HG02840 (cell line): ENCODE measurements around the gene ZNF710.
"Not testable (repeated sequence)": the region's sequence is repeated elsewhere in the genome, so short reads cannot be mapped to it uniquely, and the experiment has no call there.

Source experiments
- ATAC-seq: cut with Tn5 transposase; IDR thresholded peaks from one replicate; pipeline ENCODE4 v1.9.1; 2021; ENCODE audit warnings: mild to moderate bottlenecking, moderate library complexity, moderate number of reproducible peaks; ENCODE audit not compliant: unreplicated experiment, low FRiP score

The ZNF710 gene, protein sequence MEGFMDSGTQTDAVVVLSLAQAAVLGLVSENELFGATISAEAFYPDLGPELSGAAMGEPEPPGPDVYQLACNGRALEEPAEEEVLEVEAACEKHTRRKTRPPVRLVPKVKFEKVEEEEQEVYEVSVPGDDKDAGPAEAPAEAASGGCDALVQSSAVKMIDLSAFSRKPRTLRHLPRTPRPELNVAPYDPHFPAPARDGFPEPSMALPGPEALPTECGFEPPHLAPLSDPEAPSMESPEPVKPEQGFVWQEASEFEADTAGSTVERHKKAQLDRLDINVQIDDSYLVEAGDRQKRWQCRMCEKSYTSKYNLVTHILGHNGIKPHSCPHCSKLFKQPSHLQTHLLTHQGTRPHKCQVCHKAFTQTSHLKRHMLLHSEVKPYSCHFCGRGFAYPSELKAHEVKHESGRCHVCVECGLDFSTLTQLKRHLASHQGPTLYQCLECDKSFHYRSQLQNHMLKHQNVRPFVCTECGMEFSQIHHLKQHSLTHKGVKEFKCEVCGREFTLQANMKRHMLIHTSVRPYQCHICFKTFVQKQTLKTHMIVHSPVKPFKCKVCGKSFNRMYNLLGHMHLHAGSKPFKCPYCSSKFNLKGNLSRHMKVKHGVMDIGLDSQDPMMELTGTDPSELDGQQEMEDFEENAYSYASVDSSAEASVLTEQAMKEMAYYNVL

DNA sequence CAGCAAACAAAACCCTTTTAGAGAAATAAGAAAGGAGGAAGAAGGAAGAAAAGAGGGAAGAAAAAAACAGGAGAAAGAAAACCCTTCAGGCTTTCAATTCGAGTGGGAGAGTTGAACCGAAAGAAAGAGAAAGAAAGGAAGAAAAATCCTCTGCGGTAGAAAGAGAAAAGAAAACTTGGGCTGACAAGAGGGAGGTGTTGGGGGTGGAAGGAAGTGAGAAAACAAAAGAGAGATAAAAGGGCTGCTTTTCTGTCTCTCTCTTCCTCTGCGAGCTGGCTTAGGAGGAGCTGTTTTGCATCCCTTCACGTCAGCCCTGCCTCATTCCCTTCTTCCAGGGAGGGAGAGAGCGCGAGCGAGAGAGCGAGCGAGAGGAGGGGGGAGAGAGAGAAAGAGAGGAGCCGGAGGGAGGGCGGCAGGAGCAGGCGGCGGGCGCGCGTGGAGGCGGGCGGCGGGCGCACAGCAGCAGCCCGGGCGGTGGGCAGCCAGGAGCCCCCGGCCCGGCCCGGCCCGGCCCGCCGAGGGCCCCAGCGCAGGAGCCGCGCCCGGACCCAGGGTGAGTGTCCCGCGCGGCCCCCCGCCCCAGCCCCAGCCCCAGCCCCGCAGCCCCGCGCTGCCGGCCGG is at the start of gene ZNF710:
ZNF710 (plus strand) TSS at position 263 of the 621 bp plus-strand sequence. CDS start 65,814 bp downstream, outside the sequence.
- no peak for ATAC-seq

DNA sequence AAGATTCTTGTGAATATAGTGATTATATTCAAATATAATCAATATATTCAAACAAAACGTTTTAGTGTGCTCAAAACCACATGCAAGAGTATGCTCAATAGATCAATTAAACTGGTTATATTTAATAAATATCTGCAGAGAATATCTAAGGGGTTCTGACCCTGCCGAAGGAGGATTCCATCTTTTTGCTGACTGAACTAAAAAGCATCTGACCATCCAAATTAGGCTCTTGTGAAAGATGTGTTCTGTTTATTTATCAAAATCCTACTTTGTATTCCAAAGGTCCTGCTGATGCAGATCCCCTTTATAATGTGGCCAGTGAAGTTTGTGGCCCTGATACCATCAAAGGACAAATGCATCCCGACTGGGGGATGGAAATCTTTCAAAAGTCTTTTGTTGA is 46.6 kb upstream of the ZNF710 start:
- ATAC-seq, result no peak

DNA sequence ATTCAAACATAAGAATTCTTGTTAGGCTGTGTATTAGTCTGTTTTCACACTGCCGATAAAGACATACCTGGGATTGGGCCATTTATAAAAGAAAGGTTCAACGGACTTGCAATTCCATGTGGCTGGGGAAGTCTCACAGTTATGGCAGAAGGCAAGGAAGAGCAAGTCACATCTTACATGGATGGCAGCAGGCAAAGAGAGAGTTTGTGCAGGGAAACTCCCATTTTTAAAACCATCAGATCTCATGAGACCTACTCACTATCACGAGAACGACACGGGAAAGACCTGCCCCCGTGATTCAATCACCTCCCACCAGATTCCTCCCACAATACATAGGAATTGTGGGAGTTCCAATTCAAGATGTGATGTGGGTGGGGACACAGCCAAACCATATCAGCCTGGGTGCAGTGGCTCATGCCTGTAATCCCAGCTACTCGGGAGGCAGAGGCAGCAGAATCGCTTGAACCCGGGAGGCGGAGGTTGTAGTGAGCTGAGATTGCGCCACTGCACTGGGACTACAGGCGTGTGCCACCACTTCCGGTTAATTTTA is 45.6 kb upstream of the ZNF710 start:
- not testable (repeated sequence) for ATAC-seq

DNA sequence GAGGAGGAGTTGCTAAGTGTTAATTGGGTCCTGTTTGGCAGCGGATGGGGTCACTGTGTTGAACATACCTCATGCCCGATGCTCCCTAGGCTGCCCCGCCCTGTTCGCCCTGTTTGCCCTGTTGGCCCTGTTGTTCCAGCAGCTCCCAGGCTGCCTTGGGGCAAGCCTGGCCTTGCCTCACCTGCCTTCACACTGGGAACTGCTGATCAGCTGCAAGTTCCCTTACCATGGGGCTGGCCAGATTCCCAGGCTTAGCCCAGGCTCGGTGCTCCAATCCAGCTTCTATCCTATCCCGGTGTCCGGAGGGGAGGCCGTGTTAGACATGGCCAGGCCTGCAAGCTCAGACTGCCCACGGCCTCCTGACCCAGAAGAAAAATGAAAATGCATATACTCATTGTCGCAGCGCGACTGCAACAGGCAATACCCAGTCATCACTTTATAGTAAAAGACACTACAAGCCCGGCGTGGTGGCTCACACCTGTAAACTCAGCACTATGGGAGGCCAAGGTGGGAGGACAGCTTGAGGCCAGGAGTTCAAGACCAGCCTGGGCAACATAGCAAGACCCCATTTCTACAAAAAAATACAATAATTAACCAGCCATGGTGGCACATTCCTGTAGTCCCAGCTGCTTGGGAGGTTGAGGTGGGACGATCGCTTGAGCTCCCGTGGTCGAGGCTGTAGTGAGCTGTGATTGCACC is 42.9 kb upstream of the ZNF710 start:
- ATAC-seq, result no peak

DNA sequence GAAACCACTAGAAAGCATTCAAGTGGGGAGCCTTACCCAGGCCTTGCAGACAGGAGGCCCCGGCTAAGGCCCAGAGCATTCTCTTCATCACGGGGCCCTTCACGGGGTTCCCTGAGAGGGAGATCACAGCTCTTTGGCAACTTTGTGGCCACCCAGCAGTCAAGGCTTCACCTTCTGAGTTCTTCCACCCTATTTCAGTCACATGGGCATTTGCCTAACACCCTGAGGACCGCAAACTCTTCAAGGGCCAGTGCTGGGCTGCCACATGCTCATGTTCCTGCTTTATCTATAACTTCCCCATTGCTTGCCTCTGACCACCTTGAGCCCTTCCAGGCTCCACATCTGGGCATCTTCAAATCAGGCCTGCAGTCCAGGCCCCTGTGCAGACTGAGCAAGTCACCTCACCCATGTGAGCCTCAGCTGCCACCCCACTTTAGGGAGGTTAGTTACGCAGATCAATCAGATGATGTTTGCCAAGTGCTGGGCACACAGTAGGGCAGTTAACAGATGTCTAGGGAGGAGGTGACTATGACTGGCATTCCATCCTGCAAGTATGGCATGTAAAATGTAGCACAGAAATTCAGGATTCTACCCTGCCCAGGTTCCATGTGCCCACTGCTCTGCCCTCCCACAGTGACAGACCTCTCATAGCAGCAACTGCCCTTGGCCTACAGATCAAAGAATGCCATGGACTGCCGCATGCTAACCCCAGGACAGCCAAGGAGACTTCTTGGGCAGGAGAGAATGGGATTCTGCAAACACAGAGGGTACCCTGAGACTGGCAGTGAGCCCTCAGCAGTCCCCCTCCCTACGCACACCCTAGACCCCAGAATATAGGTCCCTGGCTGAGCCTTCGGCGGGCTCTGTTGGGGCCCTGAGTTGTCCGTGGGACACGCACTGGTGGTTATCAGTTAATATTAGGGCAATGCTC is 37.6 kb upstream of the ZNF710 start:
- no peak for ATAC-seq

DNA sequence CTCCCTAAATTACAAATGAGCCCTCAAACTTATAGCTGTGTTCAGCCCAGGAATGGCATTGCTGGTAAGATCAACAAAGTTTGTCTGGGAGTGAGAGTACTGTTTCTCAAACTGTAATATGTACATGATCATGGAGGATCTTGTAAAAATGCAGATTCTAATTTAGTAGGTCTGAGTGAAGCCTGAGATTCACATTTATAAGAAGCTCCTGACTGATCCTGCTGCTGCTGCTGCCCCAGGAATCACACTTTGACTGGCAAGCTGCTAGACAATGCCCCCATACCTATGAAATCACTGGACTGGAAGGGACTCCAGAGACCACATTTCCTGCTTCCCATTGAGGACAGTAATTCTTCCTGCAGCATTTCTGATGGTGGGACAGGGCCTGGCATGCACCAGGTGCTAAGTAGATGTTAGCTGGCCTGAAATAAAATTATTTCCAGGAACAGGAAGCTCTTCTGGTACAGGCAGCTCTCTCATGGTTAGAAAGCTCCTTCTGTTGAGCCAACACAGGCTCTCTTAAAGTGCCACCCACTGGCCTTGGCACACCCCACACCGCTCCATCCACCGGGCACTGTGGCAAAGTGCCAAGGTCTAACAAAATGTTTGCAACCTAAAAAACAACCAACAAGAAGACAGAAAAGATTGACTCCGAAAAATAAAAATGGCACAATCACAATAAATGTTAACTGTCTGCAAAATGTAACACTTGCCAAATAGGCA is 36.7 kb upstream of the ZNF710 start:
- ATAC-seq, result no peak

DNA sequence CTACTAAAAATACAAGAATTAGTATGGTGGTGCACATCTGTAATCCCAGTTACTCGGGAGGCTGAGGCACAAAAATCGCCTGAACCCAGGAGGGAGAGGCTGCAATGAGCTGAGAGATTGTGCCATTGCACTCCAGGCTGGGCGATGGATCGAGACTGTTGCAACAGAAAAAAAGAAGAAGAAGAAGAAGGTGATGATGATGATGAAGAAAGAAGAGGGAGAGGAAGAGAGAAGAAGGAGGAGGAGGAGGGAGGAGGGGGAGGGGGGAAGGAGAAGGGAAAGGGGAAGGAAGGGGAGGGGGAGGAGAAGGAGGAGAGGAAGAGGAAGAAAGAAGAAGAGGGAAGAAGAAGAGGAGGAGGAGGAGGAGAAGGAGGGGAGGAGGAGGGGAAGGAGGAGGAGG is 33.2 kb upstream of the ZNF710 start:
- no peak for ATAC-seq

DNA sequence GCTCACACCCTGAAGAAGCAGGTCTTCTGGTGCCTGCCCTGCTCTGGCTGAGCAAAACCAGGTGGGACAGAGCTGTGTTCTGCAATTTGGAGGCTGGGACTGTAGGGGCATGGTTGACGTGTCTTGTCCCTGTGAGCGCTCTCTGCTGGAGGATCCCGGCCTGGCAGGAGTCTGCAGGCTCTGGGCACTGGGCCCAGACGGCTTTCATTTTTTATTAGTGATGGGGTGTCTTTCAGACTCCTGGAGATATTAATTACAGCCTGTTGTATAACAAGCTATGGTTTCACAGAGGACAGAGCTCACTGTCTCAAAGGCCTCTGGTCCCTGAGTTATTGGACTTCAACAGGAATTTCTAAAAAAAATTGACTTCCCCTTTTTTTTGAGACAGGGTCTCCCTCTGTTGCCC is 29.5 kb upstream of the ZNF710 start:
- no peak for ATAC-seq

DNA sequence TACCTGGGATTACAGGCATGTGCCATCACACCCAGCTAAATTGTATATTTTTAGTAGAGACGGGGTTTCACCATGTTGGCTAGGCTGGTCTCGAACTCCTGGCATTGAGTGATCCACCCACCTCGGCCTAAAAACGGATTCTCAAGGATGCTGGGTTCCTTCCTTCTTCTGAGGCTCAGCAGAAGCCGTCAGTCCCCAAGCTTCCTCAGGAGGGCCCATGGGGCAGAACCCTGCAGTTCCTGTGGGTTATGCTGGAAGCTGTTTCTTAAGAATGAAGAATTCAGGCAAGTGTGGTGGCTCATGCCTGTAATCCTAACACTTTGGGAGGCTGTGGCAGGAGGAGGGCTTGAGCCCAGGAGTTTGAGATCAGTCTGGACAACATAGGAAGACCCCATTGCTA is 29.0 kb upstream of the ZNF710 start:
- ATAC-seq, result no peak

DNA sequence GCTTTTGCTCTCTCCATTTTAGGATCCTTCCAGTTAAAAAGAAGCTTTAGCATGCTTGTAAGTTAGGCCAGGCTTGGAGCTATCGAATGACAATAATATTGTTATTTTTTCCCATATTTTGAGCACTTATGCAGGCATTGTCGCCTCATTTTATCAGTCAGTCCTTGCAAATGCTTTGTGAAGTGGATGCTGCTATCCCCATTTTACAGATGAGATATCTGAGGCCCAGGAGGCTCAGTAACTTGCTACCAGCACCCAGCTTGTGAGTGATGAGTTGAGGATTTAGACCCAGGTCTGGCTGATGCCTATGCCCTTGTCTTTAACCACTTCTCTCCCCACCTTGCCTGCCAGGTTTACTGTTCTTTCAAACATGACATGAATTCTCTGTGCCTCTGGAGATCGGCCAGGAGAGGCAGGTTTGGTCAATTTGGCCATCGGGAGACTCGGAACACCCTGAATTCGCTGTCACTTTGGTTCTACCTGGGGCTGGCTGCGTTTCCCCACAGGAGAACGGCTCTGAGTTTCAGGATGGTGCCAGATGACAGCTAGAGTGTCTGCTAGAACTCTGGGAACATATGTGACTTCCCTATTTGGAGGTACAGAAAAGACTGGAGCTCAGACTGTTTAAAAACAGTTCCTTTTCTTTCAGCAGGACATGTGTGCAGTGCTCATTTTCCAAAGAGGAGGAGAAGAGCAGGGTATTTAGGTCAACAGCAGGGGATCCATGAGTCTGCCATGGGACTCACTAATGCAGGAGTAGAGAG is 25.5 kb upstream of the ZNF710 start:
- ATAC-seq, result no peak

DNA sequence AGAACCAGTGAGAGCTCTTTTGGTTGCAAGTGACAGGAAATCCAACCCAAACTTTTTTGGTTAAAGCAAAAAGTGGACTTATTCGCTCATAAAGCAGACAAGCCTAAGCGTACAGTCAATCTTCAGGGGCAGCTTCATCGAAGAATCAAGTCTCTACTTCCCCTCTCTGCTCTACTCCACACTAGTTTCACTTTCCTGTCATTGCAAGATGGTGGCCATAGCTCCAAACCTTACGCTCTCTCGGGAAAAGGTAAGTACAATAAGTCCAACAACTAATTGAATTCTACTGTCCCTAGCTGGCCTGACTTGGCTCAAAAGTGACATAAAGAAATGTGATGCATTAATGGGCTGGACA is 24.9 kb upstream of the ZNF710 start:
- ATAC-seq, result no peak

DNA sequence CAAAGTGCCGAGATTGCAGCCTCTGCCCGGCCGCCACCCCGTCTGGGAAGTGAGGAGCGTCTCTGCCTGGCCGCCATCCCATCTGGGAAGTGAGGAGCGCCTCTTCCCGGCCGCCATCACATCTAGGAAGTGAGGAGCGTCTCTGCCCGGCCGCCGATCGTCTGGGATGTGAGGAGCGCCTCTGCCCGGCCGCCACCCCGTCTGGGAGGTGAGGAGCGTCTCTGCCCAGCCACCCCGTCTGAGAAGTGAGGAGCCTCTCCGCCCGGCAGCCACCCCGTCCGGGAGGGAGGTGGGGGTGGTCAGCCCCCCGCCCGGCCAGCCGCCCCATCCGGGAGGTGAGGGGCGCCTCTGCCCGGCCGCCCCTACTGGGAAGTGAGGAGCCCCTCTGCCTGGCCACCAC is 23.3 kb upstream of the ZNF710 start:
- ATAC-seq, result not testable (repeated sequence)

DNA sequence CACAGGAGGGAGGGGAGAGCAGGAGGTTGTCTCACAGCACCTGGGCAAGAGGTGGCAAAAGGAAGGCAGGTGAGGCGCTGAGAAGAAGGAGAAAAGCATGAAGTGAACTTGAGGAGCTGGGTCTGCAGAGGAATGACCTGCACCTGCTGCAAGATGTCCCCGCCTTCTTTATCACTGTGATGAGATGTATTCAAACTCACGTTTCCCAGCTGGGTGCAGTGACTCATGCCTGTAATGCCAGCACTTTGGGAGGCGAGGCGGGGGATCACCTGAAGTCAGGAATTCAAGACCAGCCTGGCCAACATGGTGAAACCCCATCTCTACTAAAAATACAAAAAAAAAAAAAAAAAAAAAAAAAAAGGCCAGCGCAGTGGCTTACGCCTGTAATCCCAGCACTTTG is 22.2 kb upstream of the ZNF710 start:
- no peak for ATAC-seq

DNA sequence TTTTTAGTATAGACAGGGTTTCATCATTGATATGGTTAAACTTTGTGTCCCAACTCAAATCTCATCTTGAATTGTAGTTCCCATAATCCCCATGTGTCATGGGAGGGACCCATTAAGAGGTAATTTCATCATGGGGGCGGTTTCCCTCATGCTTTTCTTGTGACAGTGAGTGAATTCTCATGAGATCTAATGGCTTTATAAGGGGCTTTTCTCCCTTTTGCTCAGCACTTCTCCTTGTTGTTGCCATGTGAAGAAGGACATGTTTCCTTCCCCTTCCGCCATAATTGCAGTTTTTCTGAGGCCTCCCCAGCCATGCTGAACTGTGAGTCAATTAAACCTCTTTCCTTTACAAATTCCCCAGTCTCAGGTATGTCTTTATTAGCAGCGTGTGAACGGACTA is 20.2 kb upstream of the ZNF710 start:
- no peak for ATAC-seq

DNA sequence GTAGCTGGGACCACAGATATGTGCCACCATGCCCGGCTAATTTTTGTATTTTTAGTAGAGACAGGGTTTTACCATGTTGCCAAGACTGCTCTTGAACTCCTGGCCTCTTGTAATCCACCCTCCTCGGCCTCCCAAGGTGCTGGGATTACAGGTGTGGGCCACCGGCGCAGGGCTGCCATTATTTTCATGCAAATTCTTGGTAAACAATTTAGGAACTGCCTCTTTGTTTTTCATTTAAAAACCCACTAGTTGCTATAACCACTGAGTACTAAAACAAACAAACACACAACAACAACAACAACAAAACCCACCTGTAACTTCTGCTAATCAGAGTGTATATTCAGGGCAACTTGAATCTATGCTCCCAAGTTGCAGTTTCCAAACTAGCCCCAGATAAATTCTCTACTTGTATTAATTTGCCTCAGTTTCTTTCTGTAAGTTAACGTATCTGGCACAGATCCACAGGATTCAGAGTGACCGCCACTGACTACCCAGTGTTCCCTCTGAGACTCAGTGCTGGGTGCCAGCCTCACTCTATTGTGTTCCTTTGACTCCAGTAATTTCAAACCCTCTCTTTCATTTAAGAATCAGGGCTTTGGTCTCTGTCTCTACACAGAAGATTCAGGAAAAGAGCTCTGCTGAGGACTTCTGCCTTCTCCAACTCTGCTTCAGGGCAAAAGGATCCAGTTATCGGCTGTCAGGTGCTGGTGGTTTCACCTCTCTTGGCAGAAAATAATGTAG is 18.6 kb upstream of the ZNF710 start:
- no peak for ATAC-seq

DNA sequence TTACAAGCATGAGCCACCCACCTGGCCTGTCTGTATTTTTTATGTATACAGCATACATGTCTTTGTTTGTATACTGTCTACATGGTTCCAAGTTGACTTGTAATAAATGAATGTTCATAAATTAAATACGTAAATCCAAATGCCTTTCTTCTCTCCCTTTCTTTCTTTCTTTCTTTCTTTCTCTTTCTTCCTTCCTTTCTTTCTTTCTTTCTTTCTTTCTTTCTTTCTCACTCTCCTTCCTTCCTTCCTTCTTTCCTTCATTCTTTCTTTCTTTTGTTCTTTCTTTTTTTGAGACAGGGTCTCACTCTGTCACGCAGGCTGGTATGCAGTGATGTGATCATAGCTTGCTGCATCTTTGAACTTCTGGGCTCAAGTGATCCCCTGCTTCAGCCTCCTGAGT is 17.1 kb upstream of the ZNF710 start:
- ATAC-seq, result no peak

DNA sequence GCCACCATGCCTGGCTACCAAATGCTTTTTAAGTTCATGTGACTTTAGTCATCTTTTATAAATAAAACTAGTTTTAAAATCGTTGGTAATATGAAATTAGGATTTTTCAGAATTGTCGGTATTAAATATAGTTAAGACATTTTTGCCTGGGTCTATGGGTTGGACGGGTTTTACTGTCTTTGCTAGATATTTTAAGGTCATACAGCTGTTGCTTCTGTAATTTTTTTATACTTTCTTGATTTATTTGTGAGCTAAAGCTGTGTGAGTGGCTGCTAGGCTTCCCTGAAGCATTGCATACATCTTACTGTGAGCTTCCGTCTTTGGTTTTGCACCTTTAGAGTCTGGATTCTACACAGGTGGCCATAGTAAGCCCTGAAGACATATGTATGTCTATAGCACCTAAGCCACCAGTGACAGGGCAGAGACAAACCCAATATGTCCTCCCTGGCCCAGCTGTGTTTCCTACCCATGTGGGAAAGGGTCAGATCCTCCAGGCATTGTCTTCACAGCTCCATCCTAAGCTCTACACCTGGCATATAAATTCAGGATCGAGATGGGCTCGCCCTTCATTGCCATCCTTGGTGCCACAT is 16.6 kb upstream of the ZNF710 start:
- ATAC-seq, result no peak
